ENCODE measurements around the gene SCUBE2. TPM values are rescaled to one million over a fixed set of nuclear protein-coding genes. Genes with fewer than 3 reads are reported as not detected.

Gene SCUBE2
- total and polyA plus RNA-seq, 2 experiments from 2014 or later = 1.3 to 3.5 TPM

DNA sequence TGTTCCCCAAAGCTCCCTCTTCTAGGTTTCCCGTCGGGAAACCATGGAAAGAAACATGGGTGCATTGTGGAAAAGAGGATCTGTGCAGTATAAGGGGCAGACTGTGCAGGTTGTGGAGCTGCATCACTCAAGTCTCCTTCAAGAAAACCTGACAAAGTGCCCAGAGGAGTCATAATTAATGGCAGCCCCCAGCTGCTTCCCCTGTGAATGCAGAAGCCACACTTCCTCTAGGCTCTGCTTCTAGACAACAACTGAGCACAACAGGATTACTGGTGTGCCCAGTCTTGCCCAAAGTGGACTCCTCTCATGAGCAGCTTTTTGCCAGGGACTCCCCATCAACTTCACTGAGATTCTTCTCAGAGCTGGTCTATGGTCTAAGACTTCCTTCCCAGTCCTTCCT, 42.6 kb upstream of the SCUBE2 start:
- WGBS, 2 experiments (ENCODE audit: low coverage in 1 of 2, low lambda C conversion rate in 2 of 2, missing lambda C conversion rate in 2 of 2) = 98 to 100% methylated on average over 2 of the region's 2 CpGs
- in situ Hi-C loops (cut with MboI) = no loop called here

GRCh38 chr11:9132203-9132878, 40.9 kb upstream of the SCUBE2 start:
- DNase-seq = peak; percentile 68
- peaks cover 19% of the 10 kb centered on the region; the same call in 1 of the 2 replicates for H3F3A ChIP-seq (ENCODE audit: insufficient read depth)
- peaks cover 15% of the 10 kb centered on the region; the same call in 1 of the 2 replicates for H3K36me3 ChIP-seq (ENCODE audit: low read depth)
- H3K4me3 ChIP-seq = no peak overlapping the region
- H3K27ac ChIP-seq = no peak overlapping the region
- no peak overlapping the region for H3K9ac ChIP-seq
- TF ChIP-seq EZH2 (IDR thresholded peaks at IDR 0.05; ENCODE audit: insufficient read depth, poor library complexity, severe bottlenecking) = no peak
- no peak for TF ChIP-seq EZH2phosphoT487 (IDR thresholded peaks at IDR 0.05; ENCODE audit: insufficient read depth, low read depth)
- no peaks in the 10 kb centered on the region for H3K79me2 ChIP-seq (ENCODE audit: insufficient read depth)
- in situ Hi-C loops (cut with MboI) = no loop called here
- 0 out of 2 replicates have a peak, but pooled peaks cover 4% of the 10 kb centered on the region for H3K4me1 ChIP-seq (ENCODE audit: insufficient read depth)
- no peaks in the 10 kb centered on the region for H3K9me3 ChIP-seq (ENCODE audit: low read depth)
- 96 to 97% methylated on average over 5 of the region's 5 CpGs for WGBS, 2 experiments (ENCODE audit: low coverage in 1 of 2, low lambda C conversion rate in 2 of 2, missing lambda C conversion rate in 2 of 2)
- no peaks in the 10 kb centered on the region for H4K20me1 ChIP-seq (ENCODE audit: insufficient read depth)
- no peak overlapping the region for H2AFZ ChIP-seq
- H3K27me3 ChIP-seq (replicated peaks; ENCODE audit: insufficient read depth) = no peaks in the 10 kb centered on the region
- H3K9me2 ChIP-seq (ENCODE audit: insufficient read depth) = no peaks in the 10 kb centered on the region; the same call in 1 of the 2 replicates
- no peak overlapping the region for H3K4me2 ChIP-seq (ENCODE audit: unreplicated experiment)

More for the DNA sequence above, 42.6 kb upstream of the SCUBE2 start:
- Histone ChIP-seq H3K27ac (no peak overlapping the region), H3K9me2 (ENCODE audit: insufficient read depth) (no peaks in the 10 kb centered on the region), H3K9me3 (ENCODE audit: low read depth) (no peaks in the 10 kb centered on the region), H2AFZ (no peak overlapping the region), H4K20me1 (ENCODE audit: insufficient read depth) (no peaks in the 10 kb centered on the region), H3F3A (ENCODE audit: insufficient read depth) (peaks cover 19% of the 10 kb centered on the region; the same call in 1 of the 2 replicates), H3K36me3 (ENCODE audit: low read depth) (peaks cover 21% of the 10 kb centered on the region; the same call in 1 of the 2 replicates), H3K4me2 (ENCODE audit: unreplicated experiment) (no peak overlapping the region), H3K79me2 (ENCODE audit: insufficient read depth) (0 out of 2 replicates have a peak, but pooled peaks cover 4% of the 10 kb centered on the region), H3K9ac (no peak overlapping the region), H3K4me3 (no peak overlapping the region), H3K27me3 (replicated peaks; ENCODE audit: insufficient read depth) (no peaks in the 10 kb centered on the region), H3K4me1 (ENCODE audit: insufficient read depth) (peaks cover 10% of the 10 kb centered on the region)
- DNase-seq = no peak
- no peak for TF ChIP-seq EZH2 (IDR thresholded peaks at IDR 0.05; ENCODE audit: insufficient read depth, poor library complexity, severe bottlenecking)
- no peak for TF ChIP-seq EZH2phosphoT487 (IDR thresholded peaks at IDR 0.05; ENCODE audit: insufficient read depth, low read depth)

DNA sequence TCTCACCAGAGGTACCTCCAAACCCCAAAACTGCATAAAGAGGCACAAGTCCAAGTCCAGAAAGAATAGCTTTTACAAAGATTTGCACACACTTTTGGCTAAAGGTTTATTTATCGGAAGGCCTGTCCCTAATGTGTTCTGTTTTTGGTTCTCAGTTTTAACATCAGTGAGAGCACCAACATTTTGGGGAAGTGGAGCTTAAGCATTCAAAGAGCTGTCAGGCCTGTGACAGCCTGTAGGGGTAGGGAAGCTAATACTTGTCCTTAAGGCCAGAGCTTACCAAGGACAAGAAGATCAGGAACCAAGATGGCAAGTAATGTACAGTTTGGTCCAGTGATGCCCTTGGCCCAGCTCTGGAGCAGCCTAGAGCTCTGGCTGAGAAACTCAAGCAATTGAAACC, 38.9 kb upstream of the SCUBE2 start:
- no peak for DNase-seq
- H3K79me2 ChIP-seq (ENCODE audit: insufficient read depth) = no peaks in the 10 kb centered on the region
- H3K9me2 ChIP-seq (ENCODE audit: insufficient read depth) = no peaks in the 10 kb centered on the region; the same call in 1 of the 2 replicates
- 95 to 100% methylated on average over 1 of the region's 1 CpG for WGBS, 2 experiments (ENCODE audit: low coverage in 1 of 2, low lambda C conversion rate in 2 of 2, missing lambda C conversion rate in 2 of 2)
- no peak overlapping the region for H3K9ac ChIP-seq
- H3K27me3 ChIP-seq (replicated peaks; ENCODE audit: insufficient read depth) = no peaks in the 10 kb centered on the region
- no peak overlapping the region for H3K27ac ChIP-seq
- H4K20me1 ChIP-seq (ENCODE audit: insufficient read depth) = no peaks in the 10 kb centered on the region
- no peaks in the 10 kb centered on the region for H3K9me3 ChIP-seq (ENCODE audit: low read depth)
- H2AFZ ChIP-seq = no peak overlapping the region
- H3F3A ChIP-seq (ENCODE audit: insufficient read depth) = peaks cover 10% of the 10 kb centered on the region; the same call in 1 of the 2 replicates
- H3K4me1 ChIP-seq (ENCODE audit: insufficient read depth) = 0 out of 2 replicates have a peak, but pooled peaks cover 4% of the 10 kb centered on the region
- in situ Hi-C loops (cut with MboI) = no loop called here
- no peak overlapping the region for H3K4me2 ChIP-seq (ENCODE audit: unreplicated experiment)
- 0 out of 2 replicates have a peak, but pooled peaks cover 2% of the 10 kb centered on the region for H3K36me3 ChIP-seq (ENCODE audit: low read depth)
- no peak overlapping the region for H3K4me3 ChIP-seq
- TF ChIP-seq EZH2phosphoT487 (IDR thresholded peaks at IDR 0.05; ENCODE audit: insufficient read depth, low read depth) = no peak
- TF ChIP-seq EZH2 (IDR thresholded peaks at IDR 0.05; ENCODE audit: insufficient read depth, poor library complexity, severe bottlenecking) = no peak

DNA sequence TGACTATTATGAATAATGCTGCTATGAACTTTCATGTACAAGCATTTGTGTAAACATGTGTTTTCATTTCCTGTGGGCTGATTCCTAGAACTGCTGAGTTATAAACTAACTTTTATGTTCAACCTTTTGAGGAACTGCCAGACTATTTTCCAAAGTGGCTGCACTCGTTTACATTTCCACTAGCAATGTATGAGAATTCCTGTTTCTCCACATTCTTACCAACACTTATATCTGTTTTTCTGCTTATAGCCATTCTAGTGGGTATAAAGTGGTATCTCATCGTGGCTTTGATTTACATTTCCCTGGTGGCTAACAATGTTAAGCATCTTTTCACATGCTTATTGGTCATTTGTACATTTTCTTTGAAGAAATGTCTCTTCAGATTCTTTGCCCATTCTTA, 35.2 kb upstream of the SCUBE2 start:
- Histone ChIP-seq H3K9ac (no peak overlapping the region), H3K9me3 (ENCODE audit: low read depth) (no peaks in the 10 kb centered on the region), H4K20me1 (ENCODE audit: insufficient read depth) (no peaks in the 10 kb centered on the region), H3K4me2 (ENCODE audit: unreplicated experiment) (no peak overlapping the region), H3K9me2 (ENCODE audit: insufficient read depth) (no peaks in the 10 kb centered on the region; the same call in 1 of the 2 replicates), H3K27ac (no peak overlapping the region), H2AFZ (no peak overlapping the region), H3K27me3 (replicated peaks; ENCODE audit: insufficient read depth) (no peaks in the 10 kb centered on the region), H3F3A (ENCODE audit: insufficient read depth) (no peaks in the 10 kb centered on the region), H3K79me2 (ENCODE audit: insufficient read depth) (no peaks in the 10 kb centered on the region), H3K4me3 (no peak overlapping the region), H3K4me1 (ENCODE audit: insufficient read depth) (no peaks in the 10 kb centered on the region), H3K36me3 (ENCODE audit: low read depth) (no peaks in the 10 kb centered on the region)
- no peak for DNase-seq
- WGBS, 2 experiments (ENCODE audit: low coverage in 1 of 2, low lambda C conversion rate in 2 of 2, missing lambda C conversion rate in 2 of 2) = 75 to 81% methylated on average over 2 of the region's 2 CpGs
- in situ Hi-C loops (cut with MboI) = no loop called here
- no peak for TF ChIP-seq EZH2phosphoT487 (IDR thresholded peaks at IDR 0.05; ENCODE audit: insufficient read depth, low read depth)
- no peak for TF ChIP-seq EZH2 (IDR thresholded peaks at IDR 0.05; ENCODE audit: insufficient read depth, poor library complexity, severe bottlenecking)
